ENCODE measurements around the gene EDA.

EDA gene

DNA sequence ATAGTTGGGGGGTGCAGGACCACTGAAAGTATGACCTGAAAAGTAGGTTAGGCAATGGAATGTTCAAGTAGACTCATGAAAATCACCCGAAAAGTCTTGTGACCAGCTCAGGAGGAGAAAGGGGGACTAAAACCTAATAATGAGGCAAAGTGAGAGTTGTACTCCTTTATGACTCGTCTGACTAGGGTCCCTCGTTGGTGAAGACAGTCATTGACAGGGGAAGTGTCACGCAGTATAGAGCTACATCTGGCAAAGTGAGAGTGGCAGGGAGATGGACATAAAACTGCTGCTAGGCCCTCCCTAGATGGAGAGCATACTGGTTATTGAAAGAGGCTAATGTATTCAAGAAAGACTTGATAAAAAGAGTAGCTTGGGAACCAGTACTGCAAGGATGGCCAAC lies 466.8 kb downstream of the EDA start:
- no peak for DNase-seq

- no peak for DNase-seq
Measured at GRCh38 chrX:70084592-70085240, 468.8 kb downstream of the EDA start.

GRCh38 chrX:70087857-70088630 lies 472.1 kb downstream of the EDA start:
- no peak for DNase-seq

DNA sequence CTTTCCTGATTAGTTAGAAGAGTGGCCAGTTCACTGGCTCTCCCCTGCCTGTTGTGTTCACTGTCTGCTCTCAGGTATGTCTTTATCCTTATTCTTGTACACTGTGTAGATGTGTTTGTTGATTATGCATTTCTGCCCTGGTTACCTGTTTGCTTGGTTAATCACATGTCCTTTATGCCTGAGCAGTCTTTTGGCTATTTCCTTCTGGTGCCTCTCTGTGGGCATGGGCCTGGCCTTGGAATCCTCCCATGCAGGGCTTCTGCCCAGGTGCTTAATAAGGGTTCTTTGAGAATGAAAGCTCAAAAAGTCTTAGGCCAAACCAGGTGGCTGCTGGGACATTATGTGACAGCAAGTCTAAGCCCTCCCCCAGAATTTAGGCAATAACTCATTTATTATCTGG lies 472.8 kb downstream of the EDA start:
- no peak for DNase-seq
